ENCODE measurements around the gene DNAJC7.

Gene DNAJC7

GRCh38 chr17:41976142-41976768 is 41.0 kb downstream of the DNAJC7 start:
- DNase-seq = peak in 4 of 56 donors; percentile 10 to 43 (median 22)

- DNase-seq = peak in 51 of 56 donors; percentile 23 to 90 (median 68)
These were observed 41.8 kb downstream of the DNAJC7 start for GRCh38 chr17:41975099-41976083.

GRCh38 chr17:41974658-41975057 is 42.6 kb downstream of the DNAJC7 start:
- DNase-seq = peak in 2 of 56 donors; percentile 20 to 49

GRCh38 chr17:41974031-41974430 is 43.2 kb downstream of the DNAJC7 start:
- no peak for DNase-seq

GRCh38 chr17:41973408-41973811 is 43.8 kb downstream of the DNAJC7 start:
- peak in 2 of 56 donors; percentile 15 to 16 for DNase-seq

GRCh38 chr17:41972571-41973407 is 44.5 kb downstream of the DNAJC7 start:
- DNase-seq = no peak

- no peak for DNase-seq
These were observed 45.3 kb downstream of the DNAJC7 start for GRCh38 chr17:41971721-41972523.

GRCh38 chr17:41970901-41971331 is 46.3 kb downstream of the DNAJC7 start:
- no peak for DNase-seq

- no peak for DNase-seq
These were observed 48.6 kb downstream of the DNAJC7 start for GRCh38 chr17:41968676-41969075.

- DNase-seq = peak in 6 of 56 donors; percentile 17 to 65 (median 55)
These were observed 49.2 kb downstream of the DNAJC7 start for GRCh38 chr17:41967921-41968578.

GRCh38 chr17:41967141-41967920 is 49.9 kb downstream of the DNAJC7 start:
- peak in 55 of 56 donors; percentile 49 to 98 (median 93) for DNase-seq

GRCh38 chr17:41966463-41967140 is 50.6 kb downstream of the DNAJC7 start, which contains the start of gene CNP:
Gene CNP (plus strand): TSS chr17:41966795. CDS start chr17:41966885, 90 bp downstream.
- peak in 55 of 56 donors; percentile 60 to 96 (median 86) for DNase-seq

GRCh38 chr17:41965694-41966462 is 51.4 kb downstream of the DNAJC7 start:
- peak in 12 of 56 donors; percentile 19 to 78 (median 50) for DNase-seq

- peak in 53 of 56 donors; percentile 19 to 87 (median 65) for DNase-seq
These were observed 54.3 kb downstream of the DNAJC7 start for GRCh38 chr17:41962768-41963434.

GRCh38 chr17:41962111-41962510 is 55.1 kb downstream of the DNAJC7 start:
- no peak for DNase-seq

- peak in 12 of 56 donors; percentile 6 to 63 (median 18) for DNase-seq
These were observed 57.7 kb downstream of the DNAJC7 start for GRCh38 chr17:41959336-41960095.

Data from amygdala (tissue), 56 donors.